LoVo (cell line): Measurements from ENCODE around the gene FOXJ3.

ENCODE experiments used
- DNase-seq: peaks from one replicate; pipeline ENCODE4 v3.0.0-alpha.2; 2016; ENCODE audit warnings: low spot score

FOXJ3 gene

DNA sequence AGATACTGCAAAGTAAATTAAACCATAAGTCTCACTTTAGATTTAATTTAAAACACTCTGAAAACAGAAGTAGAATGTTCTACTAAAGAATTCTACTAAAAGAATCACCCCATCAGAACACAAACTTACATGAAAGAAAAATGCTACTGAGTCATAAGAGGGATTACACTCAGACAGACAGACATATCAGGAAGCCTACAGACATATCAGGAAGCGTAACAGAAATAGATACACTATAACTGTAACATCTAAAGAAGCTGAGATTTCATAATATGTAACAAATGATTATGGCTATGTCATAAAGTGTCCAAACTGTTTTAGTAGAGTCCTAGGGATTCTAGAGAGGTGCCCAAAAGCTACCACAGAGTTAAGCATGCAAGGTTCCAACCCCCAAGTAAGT lies 23.9 kb downstream of the FOXJ3 start:
- DNase-seq = no peak

DNA sequence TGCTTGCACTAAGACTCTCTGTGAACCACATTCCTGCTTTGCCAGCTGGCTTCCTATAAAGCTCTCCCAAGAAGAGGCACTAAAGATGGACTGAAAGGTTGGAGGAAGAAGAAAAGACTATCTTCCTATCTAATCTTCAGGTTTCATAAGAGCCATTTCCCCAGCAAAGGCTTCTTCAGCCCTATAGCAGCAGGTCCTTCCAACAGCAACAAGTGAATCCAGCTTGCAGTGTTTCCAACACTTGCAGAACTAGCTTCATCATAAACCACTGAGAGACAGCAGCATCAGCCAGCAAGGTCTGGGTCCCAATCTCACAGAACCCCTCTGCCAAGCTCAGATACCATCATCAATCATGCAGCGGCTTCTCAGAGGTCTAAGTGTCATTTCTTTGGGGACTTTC lies 28.1 kb downstream of the FOXJ3 start:
- no peak for DNase-seq

DNA sequence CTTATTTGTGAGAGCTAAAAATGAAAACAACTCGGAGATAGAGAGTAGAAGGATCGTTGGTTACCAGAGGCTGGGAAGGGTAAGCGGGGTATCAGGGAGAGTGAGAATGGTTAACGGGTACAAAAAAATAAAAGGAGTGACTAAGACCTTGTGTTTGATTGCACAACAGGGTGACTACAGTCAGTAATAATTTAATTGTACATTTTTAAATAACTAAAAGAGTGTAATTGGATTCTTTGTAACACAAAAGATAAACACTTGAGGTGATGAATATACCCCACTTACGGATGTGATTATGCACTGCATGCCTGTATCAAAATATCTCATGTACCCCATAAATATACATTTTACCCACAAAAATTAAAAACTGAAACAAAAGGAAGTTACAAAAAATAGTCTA lies 29.4 kb downstream of the FOXJ3 start:
- no peak for DNase-seq

DNA sequence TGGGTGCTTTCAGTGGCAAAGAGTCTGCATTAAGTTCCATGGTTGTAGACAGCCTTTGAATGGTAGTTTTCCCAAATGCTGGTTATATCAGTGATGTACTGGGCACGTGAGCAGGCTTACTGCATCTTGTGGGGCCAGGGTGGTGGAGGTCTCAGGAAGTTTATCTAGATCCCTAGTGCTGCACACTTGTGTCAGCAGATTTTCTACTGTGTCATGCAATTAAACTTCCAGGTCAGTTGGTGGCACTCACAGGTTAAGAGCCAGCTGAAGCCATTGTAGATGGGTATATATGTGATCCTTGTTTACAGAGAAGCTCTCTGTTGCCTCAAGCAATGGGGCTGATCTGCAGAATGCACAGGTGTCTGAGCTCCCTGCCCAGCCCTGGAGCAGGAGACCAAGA lies 33.0 kb downstream of the FOXJ3 start:
- DNase-seq = no peak

DNA sequence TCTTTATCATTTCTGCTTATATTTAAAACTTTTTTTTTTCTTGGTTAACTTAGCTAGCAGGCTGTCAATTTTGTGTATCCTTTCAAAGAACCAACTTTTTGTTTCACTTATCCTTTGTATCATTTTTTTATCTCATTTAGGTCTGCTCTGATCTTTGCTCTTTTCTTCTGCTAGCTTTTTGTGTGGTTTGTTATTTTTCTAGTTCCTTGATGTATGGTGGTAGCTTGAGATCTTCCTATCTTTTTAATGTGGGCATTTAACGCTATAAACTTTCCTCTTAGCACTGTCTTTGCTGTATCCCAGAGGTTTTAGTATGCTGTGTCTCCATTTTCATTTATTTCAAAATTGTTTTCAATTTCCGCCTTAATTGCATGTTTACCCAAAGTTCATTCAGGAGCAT lies 36.5 kb downstream of the FOXJ3 start:
- DNase-seq = no peak

DNA sequence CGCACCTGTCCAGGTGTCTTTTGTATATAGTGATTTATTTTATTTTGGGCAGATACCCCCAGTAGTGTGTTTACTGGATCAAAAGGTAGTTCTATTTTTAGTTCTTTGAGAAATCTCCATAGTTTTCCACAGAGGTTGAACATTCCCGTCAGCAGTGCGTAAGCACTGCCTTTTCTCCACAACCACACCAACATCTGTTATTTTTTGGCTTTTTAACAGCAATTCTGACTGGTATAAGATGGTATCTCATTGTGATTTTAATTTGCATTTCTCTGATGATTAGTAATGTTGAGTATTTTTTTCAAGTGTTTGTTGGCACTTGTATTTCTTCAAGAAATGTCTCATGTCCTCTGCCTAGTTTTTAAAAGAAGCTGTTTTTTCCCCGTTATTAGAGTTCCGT lies 39.2 kb downstream of the FOXJ3 start:
- no peak for DNase-seq

DNA sequence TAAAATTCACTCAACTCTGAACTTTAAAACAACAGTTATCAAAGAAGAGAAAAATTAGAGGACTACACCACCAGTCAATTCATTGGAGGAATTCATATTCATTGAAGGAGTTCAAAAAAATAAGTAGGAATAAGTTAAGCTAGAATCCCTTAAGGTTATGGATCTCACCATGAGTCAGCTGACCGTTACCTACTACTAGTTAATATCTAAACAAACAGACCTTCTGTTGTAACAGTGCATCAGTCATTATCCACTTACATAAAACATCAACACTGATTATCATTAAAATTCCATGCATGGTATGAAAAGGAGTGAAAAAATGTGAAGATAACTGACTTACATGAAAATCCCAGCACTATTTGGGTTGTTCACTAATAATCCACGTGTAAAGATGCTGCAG lies 44.9 kb downstream of the FOXJ3 start:
- no peak for DNase-seq

DNA sequence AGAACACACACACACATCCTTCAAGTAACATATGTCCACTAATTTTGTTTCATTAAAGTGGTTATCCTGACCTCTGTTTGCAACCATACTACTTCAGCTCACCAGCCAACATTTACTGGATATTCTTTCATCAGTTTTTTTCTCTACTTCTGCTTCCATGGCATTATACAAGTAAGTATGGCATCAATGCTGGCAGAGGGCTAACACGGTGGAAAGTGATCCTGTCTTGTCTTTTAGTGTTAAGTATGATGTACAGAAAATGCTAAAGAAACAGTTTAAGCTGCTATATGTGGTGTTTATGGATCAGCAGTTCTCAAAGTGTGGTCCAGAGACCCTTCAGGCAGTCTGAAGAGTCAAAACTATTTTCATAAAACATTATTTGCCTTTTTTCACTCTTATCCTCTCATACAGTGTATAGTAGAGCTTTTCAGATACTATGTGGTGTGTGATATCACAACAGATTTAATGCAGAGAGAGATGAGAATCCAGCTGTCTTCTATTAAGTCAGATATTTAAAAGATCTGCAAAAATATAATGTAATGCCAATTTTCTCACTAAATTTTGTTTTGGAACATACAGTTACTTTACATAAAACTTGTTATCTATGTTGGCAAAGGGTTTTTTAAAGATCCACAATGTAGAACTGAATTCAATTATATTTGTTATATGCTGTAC lies 46.6 kb downstream of the FOXJ3 start:
- DNase-seq = no peak

DNA sequence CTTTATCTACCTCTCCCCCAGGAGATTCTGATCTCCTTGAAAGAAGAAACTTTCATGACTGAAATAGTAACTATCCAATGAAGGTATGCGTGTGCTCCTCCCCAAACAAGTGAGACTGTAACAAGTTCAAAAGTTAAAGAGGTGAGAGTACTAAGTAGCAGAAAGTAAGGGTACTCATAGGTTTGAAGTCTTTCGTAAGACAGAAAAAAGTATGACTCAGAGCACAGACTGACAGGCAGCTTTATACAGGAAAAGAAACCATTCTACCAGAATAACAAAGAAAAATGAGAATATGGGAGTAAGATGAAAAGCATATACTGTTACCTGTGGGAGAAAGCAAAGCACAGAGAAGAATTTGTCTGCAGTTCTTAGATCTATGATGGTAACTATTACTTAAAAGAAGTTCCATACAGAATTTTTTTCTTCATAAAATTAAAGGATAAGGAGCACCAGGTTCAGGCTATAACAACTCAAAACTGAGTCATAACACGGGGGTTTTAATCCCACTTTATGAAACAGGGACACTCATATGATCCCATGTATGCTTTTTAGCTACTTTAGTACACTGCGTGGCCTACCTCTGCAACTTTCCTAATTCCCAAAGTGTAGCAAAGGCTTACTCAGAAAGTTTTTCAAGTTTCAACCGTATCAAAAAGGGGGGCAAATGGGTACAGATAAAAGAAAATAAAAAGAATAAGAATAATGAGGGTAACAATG lies 52.0 kb downstream of the FOXJ3 start:
- DNase-seq = no peak

DNA sequence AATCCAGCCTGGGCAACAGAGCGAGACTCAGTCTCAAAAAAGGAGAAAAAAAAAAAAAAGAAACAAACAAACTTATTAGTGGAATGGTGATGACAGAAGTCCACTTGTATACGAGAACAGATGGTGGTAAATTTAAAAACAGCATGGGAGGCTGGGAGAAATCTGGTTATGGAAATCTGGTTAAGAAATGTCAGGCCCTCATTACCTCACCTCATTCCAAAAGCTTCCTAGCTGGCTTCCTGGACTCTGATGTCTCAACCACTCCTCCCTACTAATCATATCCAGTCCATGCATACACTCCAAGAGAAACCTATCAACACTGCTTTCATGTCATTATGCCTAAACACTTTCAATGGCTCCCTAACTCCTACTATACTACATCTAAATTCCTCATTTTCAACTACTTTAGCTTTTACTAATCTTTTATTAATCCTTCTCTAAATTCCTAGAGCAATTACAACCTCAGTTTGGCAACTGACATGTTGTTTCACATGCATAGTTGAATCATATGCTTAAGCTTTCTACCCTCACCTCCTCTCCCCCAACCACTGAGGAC lies 52.9 kb downstream of the FOXJ3 start:
- DNase-seq = no peak

DNA sequence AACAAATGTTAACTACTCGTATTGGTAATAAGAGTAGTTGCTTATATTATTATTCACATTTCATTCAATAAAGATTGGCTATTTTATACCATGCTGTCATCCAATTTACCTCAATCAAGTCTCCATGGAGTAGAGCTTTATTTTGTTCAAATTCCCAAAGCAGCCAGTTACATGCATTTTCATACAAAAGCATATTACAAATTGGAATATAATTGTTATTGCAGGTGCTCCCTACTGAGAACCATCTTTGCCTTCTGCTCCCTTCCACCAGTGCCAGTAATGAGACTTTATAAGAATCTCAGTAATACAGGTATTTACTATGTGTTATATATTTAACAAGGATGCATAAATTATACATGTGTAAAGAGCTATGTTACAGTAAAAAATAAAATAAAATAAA lies 54.2 kb downstream of the FOXJ3 start:
- DNase-seq = no peak

DNA sequence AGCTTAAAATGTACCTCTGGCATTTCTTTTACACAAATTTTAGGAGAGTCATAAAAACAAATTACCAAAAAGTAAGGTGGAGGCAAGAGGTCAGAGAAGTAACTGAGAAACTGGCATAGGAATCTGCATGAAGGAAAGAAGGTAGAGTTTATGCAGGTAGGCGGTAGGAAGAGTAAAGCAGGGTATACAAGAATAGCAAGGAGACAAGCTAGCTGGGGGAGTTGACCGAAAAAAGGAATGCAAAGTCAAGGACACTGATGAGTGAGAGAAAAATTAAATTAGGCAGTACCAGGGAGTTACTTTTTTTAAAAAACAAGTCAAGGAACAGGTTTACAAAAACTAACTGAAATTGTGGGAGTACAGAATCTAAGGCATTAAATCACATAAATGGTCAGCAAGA lies 56.0 kb downstream of the FOXJ3 start:
- no peak for DNase-seq

DNA sequence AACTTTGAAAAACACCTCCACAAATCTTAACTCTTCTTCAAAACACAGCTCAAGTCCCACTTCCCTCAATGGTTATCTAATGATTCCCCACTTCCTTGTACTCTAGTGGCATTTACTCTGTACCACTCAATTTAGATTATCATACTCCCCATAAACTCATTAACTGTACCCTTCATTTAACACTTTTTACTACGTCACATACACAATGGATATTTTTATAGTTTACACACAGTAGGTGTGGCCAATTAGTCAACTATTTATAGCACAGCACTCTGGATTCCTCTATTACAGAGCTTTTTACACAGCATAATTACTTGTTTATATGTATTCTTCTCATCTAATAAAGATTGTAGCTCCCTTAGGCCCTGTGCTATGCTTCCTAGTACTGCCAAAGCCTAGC lies 62.1 kb downstream of the FOXJ3 start:
- peak; percentile 2 for DNase-seq

DNA sequence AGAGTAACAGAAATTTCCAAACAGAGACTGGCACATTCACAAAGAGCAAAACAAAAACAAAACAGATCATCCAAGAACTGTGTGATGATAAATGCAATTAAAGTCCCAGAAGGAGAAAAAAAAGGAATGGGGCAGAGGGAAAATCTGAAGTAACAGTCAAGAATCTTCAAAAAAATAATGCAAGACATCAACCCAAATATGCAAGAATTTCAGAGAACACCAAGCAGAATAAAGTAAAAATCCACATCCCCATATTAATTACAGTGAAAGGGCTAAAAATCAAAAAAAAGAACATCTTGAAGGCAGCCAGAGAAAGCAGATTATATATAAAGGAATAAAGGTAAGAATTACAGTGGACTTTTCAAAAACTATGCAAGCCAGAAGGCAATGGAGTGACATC lies 67.1 kb downstream of the FOXJ3 start:
- no peak for DNase-seq

DNA sequence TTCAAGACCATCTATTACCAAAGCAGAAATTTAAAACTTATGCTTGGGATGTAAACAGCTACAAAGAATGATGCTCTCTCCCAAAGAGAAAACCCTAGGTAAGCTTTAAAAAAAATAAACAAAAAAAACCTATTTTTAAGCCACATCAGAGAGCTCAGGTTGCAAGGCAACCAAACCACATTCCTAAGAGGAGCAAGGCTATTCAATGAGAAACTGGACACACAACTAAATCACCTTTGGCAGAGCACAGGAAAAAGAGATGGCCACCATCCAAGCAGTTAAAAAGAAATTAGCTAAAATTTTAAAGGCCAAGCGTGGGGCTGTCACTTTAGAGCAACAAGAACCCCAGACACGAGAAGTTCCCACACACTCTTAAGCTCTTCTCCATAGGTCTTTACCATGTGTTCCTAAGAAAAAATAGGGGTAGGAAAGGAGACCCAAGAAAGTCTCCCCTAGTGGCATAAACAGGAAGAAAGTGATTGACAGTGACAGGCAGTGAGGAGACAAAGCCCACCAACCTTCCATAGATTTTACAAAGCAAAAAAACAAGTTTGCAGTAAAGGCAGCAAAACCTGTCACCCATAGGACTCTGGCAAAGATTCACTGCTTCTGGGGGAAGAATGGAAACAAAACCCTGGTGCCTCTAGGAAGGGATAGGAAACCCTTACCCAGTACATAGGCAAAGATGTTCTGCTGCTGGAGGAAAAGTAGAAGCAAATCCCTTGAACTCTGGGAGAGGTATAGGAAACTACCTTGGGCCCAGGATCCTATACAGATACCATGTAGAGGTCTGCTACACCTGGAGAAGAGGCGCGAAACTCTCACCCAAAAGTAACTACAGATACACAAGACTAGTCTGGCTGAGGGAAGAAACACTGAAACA lies 68.5 kb downstream of the FOXJ3 start:
- no peak for DNase-seq

DNA sequence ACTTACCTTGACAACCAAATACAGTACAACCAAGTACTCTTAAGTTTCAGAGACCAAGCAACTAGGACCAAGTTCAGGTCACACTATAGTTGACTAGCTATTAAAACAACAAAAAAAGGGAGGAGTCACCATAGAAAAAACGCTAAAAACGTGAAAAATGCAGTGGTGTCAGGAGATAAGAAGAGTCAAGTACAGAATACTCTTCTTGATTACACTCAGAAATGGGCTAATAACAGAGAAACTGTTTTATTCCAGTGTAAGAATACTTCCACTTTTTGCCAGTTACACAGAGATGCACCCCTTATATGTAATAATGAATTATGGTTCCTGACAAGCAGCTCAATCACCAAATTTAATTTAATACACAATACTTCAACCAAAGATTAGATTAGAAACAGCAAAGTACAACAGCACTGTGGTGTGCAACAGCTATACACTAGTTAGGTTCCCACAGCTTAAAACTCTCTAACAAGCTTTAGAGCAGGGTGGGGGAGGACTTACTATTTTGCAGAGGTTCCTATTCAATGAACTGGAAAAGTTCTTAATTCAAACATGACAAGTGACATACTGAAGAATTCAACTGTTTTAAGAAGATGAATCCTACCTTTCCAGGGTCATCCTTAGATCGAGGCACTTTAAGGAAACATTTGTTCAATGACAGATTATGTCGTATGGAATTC lies 70.4 kb downstream of the FOXJ3 start:
- DNase-seq = no peak

DNA sequence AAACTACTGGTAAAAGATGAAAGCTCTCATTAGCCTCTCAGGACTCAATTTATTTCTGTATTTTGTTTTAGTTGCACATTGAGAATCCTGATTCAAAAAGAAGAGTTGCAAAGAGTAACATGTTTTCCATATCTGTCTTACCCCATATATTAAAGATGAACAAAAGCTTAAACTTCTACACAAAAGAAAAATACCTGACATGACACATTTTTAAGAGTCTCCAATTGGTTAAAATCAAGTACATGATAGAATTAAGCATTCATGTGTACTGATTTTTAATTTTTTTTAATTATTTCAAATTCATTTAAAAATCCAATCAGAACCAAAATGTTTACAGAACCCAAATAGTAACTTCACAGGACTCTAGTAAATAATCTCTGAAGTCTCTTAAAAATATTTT lies 72.0 kb downstream of the FOXJ3 start:
- DNase-seq = no peak

DNA sequence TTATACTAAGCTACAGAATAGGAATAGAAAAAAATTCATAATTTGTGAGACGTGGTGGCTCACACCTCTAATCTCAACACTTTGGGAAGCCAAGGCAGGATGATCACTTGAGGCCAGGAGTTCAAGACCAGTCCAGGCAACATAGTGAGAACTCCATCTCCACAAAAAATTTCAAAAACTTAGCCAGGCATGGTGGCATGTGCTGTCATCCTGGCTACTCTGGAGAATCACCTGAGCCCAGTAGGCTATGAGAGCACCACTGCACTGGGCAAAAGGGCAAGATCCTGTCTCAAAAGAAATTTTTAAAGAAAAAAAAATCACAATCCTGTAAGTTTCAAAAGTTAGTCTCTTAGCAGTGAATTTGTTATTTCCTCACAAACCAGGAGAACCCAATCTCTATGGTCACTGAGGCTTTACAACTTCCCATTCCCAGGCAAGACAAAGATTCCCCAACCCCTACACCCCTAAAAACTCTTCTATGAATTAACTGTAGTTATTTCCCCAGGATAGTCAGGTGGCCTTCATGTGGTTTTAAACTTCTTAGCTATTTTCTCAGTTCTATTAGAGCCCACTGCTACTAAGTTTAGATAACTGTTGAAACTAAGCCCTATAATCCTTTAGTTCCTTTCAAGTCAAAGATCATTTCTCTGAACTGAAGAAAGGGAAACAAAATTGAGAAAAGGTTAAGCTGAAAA lies 74.5 kb downstream of the FOXJ3 start:
- no peak for DNase-seq

DNA sequence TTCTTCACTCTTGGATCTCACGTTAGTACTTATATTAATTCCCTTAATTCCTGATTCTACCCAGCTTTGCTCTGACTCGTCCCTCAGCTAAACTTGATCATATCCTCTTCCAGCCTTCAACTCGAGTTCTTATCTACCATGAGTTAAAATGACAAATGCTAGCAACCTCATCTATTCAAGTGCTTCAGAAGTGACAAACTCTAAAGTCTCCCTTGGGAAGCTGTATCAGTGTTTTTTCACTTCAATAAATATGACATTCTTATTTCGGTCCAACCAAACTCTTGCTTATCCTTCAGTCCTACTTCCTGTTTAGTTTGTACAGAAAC lies 75.3 kb downstream of the FOXJ3 start:
- DNase-seq = no peak

DNA sequence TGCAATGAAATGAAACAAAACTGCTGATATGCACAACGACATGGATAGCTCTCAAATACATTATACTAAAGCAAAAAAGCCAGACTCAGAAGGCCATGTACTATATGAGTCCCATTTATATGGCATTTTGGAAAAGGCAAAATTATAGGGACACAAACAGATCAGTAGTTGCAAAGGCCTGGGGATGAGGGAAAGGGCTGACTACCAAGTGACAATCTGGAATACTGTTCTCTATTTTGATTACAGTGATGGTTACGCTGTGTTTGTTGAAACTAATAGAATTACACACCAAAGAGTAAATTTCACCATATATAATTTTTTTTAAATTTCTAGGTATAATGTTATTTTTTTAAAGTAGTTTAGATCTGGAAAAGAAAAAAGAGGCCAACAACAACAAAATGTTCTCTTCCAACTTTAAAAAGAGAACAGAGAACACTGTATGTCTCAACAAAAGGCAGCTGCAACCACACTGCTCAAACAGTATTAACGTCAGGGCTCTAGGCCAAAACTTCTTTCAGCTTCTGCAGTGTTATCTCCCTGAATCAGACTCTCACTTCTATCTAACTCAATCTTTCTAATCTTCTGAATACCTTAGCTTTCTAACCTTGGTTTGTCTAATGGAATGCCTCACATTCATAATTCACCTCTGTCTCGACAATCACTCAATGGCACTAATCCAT lies 75.8 kb downstream of the FOXJ3 start:
- DNase-seq = no peak

DNA sequence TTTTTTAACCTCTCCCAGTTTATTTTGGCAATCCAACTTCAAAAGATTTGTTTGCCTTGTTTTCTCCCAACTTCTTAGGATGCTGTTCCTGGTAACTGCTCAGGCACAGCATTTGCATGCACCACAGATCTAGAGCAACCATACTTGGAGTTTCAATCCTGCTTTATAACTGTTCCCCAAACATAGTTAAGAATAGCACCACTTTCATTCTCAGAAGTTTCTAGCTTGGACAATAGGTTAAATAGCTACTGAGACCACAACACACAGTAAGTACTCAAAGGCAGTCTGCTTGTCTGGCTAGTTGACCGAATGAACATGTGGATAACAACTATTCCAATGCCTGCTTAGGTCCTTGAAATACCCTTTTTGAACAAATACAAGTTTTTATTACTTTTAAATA lies 76.8 kb downstream of the FOXJ3 start:
- no peak for DNase-seq
